ENCODE data around the gene SPARC.

SPARC gene

GRCh38 chr5:151679421-151680155 lies 7.1 kb downstream of the SPARC start:
- no peak for DNase-seq (ENCODE audit: low read depth in 2 of 2)

- no peak for DNase-seq (ENCODE audit: low read depth in 2 of 2)
Observed at GRCh38 chr5:151678713-151679112, 8.0 kb downstream of the SPARC start.

- DNase-seq (ENCODE audit: low read depth in 2 of 2), result no peak
Observed at GRCh38 chr5:151677776-151678545, 8.8 kb downstream of the SPARC start.

- no peak for DNase-seq (ENCODE audit: low read depth in 2 of 2)
Observed at GRCh38 chr5:151676719-151677118, 10.0 kb downstream of the SPARC start.

GRCh38 chr5:151676314-151676712 lies 10.4 kb downstream of the SPARC start:
- no peak for DNase-seq (ENCODE audit: low read depth in 2 of 2)

GRCh38 chr5:151675611-151676313 lies 11.0 kb downstream of the SPARC start:
- no peak for DNase-seq (ENCODE audit: low read depth in 2 of 2)

GRCh38 chr5:151674626-151675610 lies 11.8 kb downstream of the SPARC start:
- no peak for DNase-seq (ENCODE audit: low read depth in 2 of 2)

GRCh38 chr5:151673421-151673820 lies 13.3 kb downstream of the SPARC start:
- no peak for DNase-seq (ENCODE audit: low read depth in 2 of 2)

GRCh38 chr5:151672516-151672915 lies 14.2 kb downstream of the SPARC start:
- DNase-seq (ENCODE audit: low read depth in 2 of 2), result no peak

- DNase-seq (ENCODE audit: low read depth in 2 of 2), result no peak
Observed at GRCh38 chr5:151671950-151672349, 14.8 kb downstream of the SPARC start.

GRCh38 chr5:151670953-151671636 lies 15.6 kb downstream of the SPARC start:
- DNase-seq (ENCODE audit: low read depth in 2 of 2), result no peak

- no peak for DNase-seq (ENCODE audit: low read depth in 2 of 2)
Observed at GRCh38 chr5:151670083-151670686, 16.5 kb downstream of the SPARC start.

GRCh38 chr5:151667083-151667482 lies 19.6 kb downstream of the SPARC start:
- DNase-seq (ENCODE audit: low read depth in 2 of 2), result no peak

GRCh38 chr5:151665613-151666012 lies 21.1 kb downstream of the SPARC start:
- no peak for DNase-seq (ENCODE audit: low read depth in 2 of 2)

GRCh38 chr5:151664694-151665585 lies 21.8 kb downstream of the SPARC start:
- DNase-seq (ENCODE audit: low read depth in 2 of 2), result no peak

GRCh38 chr5:151663617-151664293 lies 23.0 kb downstream of the SPARC start:
- no peak for DNase-seq (ENCODE audit: low read depth in 2 of 2)

- no peak for DNase-seq (ENCODE audit: low read depth in 2 of 2)
Observed at GRCh38 chr5:151662805-151663204, 23.9 kb downstream of the SPARC start.

GRCh38 chr5:151661968-151662732 lies 24.6 kb downstream of the SPARC start:
- DNase-seq (ENCODE audit: low read depth in 2 of 2), result no peak
